ENCODE results near the gene CREB5.

DNA sequence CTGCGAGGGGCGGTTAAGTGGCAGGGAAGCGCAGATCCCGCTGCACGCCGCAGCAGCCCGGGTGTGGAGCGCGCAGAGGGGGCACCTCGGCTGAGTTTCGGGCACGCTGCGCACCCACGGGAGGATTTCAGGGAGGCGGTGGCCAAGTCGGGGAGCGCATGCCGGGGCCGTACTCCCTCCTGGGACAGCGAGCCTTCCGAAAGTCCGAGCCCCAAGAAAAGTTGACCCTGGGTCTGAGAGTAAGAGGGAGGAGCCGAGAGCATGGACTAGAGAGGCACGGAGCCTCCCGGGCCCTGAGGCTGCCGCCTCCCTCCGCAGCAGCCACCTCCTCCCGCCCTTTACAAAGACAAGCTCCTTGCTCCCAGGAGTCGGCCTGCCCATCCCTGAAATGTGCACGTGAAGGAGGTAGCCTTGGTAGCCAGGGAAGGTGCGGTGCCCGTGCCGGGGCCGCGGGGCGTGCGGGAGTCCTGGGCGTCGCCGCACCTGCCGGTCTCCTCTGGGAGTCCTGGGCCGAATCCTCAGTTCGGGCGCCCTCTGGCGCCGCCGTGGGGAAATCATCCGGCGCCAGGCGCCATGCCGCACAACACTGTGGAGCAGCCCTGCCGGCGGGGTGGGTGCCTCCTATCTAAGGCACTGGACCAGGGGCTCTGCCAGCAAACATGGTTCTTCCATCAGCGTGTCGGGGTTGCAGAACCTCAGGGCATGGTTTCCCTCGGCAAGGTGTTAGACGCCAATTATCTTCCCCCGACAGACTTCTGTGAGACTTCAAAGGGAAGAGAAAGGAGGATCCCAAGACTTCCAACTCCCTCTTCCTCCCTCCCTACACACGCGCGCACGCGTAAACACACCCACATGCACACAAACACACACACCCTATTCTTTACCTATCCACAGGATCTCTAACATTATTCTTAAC is 441.8 kb downstream of the CREB5 start:
- TF ChIP-seq CTCF (IDR thresholded peaks at IDR 0.05) (peak; percentile 86 to 94 (median 92)), POLR2A (IDR thresholded peaks at IDR 0.05) (no peak)
